Melanocyte of skin (primary cell): ENCODE results near the gene GNAT1. TPM values are rescaled to one million over a fixed set of nuclear protein-coding genes. Genes with fewer than 3 reads are reported as not detected.

ENCODE experiments used
- small RNA-seq, 2 donors: library from RNA; depleted of rRNA; stranded (forward); fragments of <200 nt; gene quantifications; one replicate each; pipeline ENCODE3, GENCODE V24; 2012
- total RNA-seq, 2 donors: library from RNA; depleted of rRNA; stranded (reverse); fragments of >200 nt; gene quantifications; 2 replicates each; pipeline ENCODE4 v1.2.3, GENCODE V29; 2012

Gene GNAT1
- not detected for total RNA-seq

DNA sequence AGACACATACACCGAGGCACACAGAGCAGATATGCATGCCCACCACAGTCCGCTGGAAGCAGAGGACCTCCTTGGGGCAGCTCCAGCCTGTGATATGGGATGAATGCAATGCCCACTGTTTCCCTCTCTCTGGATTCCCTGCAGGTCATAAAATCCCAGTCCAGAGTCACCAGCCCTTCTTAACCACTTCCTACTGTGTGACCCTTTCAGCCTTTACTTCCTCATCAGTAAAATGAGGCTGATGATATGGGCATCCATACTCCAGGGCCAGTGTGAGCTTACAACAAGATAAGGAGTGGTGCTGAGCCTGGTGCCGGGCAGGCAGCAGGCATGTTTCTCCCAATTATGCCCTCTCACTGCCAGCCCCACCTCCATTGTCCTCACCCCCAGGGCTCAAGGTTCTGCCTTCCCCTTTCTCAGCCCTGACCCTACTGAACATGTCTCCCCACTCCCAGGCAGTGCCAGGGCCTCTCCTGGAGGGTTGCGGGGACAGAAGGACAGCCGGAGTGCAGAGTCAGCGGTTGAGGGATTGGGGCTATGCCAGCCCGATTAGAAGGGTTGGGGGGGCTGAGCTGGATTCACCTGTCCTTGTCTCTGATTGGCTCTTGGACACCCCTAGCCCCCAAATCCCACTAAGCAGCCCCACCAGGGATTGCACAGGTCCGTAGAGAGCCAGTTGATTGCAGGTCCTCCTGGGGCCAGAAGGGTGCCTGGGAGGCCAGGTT is at the start of gene GNAT1:
Gene GNAT1, plus strand, starts transcription at position 675 of the 725 bp plus-strand sequence. CDS start 116 bp downstream, outside the sequence.

DNA sequence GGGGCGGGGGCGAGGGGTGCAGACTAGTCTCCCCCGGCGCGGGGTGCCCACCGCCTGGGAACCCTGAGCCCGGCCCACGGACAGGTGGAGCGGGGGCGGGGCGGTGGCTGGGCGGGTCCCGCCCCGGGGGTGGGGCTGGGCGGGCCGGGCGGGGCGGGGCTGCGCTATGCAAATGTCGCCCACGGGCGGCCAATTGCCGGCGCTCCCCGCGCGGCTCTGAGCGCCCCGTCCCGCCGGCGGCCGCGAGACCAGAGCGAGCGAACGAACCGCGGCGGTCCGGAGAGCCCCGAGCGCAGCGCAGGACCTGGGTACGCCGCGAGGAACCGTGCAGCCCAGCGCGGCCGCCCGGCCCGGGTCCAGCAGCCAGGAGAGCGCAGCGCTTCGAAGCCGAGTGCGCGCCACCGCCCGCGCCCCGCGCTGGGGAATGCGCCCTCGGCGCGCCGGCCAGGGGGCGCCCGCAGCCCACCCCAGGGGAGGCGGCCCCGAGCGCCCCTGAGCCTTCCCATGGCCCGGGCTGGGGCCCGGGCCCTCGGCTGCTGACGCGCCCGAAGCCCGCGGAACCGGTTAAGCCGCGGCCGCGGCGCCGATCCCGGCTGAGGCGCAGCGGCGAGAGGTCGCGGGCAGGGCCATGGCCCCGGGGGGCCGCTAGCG is 36.4 kb upstream of the GNAT1 start, which contains the start of gene SEMA3F:
Gene SEMA3F, plus strand, starts transcription at position 485 of the 651 bp plus-strand sequence. CDS start 4,299 bp downstream, outside the sequence.

DNA sequence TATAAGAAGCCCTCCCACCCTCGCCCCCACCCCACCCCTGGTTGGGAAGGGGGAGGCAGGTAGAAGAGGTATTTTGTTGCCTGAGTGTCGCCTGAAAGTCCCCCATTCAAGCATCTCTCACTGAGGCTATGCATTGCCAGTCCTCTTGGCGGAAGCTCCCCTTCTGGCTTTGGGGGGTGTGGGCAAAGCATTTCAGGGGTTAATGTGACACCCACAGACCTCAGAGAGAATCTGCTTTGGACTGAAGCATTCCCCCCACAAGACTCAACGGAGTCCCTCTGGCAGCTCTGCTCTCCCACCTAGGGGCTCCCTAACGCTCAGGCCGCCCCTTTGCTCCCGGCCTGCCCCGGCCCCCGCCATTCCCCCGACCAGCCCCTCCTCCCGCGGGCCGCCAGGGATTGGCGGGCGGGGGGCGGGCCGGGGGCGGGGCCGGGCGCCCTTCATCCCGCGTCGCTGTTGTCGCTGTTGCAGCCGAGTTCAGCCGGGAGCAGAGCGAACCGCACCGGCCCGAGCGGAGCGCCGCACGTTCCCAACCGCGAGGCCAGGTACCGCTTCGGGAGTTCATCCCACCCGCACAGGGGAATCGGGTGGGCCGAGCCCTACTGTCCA is 13.5 kb downstream of the GNAT1 start, which contains the start of gene SLC38A3:
Gene SLC38A3, plus strand, starts transcription at position 468 of the 609 bp plus-strand sequence. CDS start 8,929 bp downstream, outside the sequence.

DNA sequence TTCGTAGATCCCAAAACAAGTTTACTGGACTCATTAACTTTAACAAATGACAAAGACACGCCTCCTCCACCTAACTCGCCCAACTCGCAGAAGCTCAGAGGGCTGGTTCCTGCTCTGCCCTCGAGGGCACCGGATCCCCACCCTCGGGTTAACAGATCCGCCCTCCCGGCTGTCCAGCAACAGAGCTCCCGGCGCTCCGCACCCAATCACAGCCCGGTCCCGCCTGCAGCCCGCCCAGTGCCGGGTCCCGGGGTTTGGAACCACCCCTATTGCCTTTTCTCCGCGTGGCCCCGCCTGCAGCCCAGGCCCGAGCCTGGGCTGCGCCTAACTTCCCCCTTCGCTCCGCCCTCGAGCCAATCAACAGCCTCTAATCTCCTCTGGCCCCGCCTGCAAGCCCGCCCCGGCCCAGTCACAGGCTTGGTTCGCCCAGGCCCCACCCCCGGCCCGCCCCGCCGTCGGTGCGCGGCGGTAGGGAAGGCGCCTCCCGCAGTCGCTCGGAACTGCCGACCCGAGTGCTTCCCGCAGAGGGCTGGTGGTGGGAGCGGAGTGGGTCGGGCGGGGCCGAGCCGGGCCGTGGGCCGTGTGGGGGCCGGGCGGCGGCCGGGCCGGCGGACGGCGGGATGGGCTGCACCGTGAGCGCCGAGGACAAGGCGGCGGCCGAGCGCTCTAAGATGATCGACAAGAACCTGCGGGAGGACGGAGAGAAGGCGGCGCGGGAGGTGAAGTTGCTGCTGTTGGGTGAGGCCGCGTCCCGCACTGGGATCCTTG is 44.5 kb downstream of the GNAT1 start, which contains the start of gene GNAI2:
Gene GNAI2, plus strand, starts transcription at position 489 of the 768 bp plus-strand sequence. Its CDS starts 132 bp downstream, at position 621.

Small RNAs within 50 kb of the gene (small RNA-seq; reads per million reads assigned to genes)
- gene MIR566: 0 reads per million in 2 donors
- 0 reads per million in 2 donors for gene MIR5787

Other genes with a start within 250 kb of the GNAT1 start
- gene RBM5, start 102.7 kb upstream of the GNAT1 start, total RNA-seq: 100 to 1,000 TPM; 125 to 126 TPM
- under 1 TPM in 1 of 2 donors, not detected in 1; under 0.01 TPM for gene SEMA3F, start 36.3 kb upstream of the GNAT1 start, total RNA-seq
- gene SLC38A3, start 13.7 kb downstream of the GNAT1 start, total RNA-seq: not detected
- 100 to 1,000 TPM; 195 to 230 TPM for gene GNAI2, start 44.6 kb downstream of the GNAT1 start, total RNA-seq
- gene SEMA3B, start 77.5 kb downstream of the GNAT1 start, total RNA-seq: 1 to 10 TPM; 3.8 to 5.3 TPM
- gene LSMEM2, start 87.5 kb downstream of the GNAT1 start, total RNA-seq: not detected
- gene IFRD2, start 100.8 kb downstream of the GNAT1 start, total RNA-seq: 100 to 1,000 TPM in 1 of 2 donors, 10 to 100 TPM in 1; 63.7 to 120 TPM
- gene HYAL3, start 107.8 kb downstream of the GNAT1 start, total RNA-seq: 1 to 10 TPM; 5.2 to 6.0 TPM
- gene NAA80, start 107.8 kb downstream of the GNAT1 start, total RNA-seq: 1 to 10 TPM; 4.7 to 5.9 TPM
- gene HYAL1, start 112.0 kb downstream of the GNAT1 start, total RNA-seq: 1 to 10 TPM in 1 of 2 donors, under 1 TPM in 1; 0.67 to 1.4 TPM
- gene HYAL2, start 131.1 kb downstream of the GNAT1 start, total RNA-seq: 10 to 100 TPM; 47.1 to 53.6 TPM
- gene TUSC2, start 136.6 kb downstream of the GNAT1 start, total RNA-seq: 10 to 100 TPM; 19.3 to 24.1 TPM
- gene RASSF1, start 149.2 kb downstream of the GNAT1 start, total RNA-seq: 10 to 100 TPM; 21.3 to 31.0 TPM
- gene ZMYND10, start 154.1 kb downstream of the GNAT1 start, total RNA-seq: under 1 TPM; 0.67 to 0.69 TPM
- gene NPRL2, start 159.2 kb downstream of the GNAT1 start, total RNA-seq: 10 to 100 TPM; 24.0 to 24.1 TPM
- 10 to 100 TPM; 16.5 to 31.6 TPM for gene CYB561D2, start 159.3 kb downstream of the GNAT1 start, total RNA-seq
- gene TMEM115, start 167.9 kb downstream of the GNAT1 start, total RNA-seq: 10 to 100 TPM; 54.0 to 72.9 TPM